Dermis microvascular lymphatic vessel endothelial cell (primary cell): ENCODE results near the gene CRIP1. TPM values are rescaled to one million over a fixed set of nuclear protein-coding genes. Genes with fewer than 3 reads are reported as not detected.
A peak's percentile ranks its signal among the peaks of the same experiment; 100 is the strongest.

ENCODE experiments used
- DNase-seq, 2 donors: peaks; one replicate each; pipeline versions ENCODE4 v3.0.0 to v3.0.0-alpha.2; 2010; ENCODE audit warnings: low read depth in 2 of 2
- total RNA-seq: library from RNA; depleted of rRNA; stranded (reverse); fragments of >200 nt; gene quantifications from 2 replicates; pipeline ENCODE4 v1.2.1, GENCODE V29; 2014

Gene CRIP1, protein sequence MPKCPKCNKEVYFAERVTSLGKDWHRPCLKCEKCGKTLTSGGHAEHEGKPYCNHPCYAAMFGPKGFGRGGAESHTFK
- 0.38 and 0.90 TPM in 2 replicates for total RNA-seq

DNA sequence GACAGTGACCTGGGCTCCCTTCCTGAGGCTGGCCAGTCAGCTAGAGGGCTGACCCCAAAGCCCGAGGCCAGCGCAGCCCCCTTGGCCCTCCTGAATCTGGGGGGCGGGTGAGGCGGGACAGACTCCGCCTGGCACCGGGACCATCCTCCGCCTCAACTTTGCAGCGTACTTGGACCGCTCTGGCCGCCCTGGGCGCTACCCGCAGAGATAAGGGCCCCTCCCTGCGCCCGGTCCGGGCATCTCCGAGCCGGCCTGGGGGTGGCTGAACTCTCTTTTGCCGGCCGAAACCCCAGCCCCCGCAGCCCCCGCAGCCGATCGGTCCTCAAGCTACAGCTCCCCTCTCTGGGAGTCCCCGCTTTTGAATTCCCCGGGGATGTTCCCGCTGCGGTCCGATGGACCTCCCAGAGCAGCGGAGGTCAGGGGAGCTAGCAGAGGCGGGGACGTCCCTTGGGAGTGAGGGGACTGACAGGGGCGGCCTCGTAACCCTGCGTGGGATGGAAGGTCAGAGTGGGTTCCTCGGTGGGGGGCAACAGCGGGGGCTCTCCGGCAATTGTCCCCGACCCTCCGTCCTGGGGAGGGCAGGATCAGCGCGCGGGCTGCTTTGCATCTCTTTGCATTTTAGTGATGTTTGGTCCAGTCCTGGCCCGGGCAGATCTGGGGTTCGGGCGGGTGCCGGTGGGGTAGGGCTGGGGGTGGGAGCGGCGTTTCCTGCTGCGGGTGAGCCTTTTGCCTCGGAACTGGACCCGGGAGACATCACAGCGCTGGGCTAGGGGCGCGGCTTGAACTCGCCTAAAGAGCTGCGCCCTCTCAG is at the start of gene CRIP1:
CRIP1 (plus strand) TSS at position 724 of the 811 bp plus-strand sequence. CDS start 374 bp downstream, outside the sequence.
- DNase-seq: no peak

DNA sequence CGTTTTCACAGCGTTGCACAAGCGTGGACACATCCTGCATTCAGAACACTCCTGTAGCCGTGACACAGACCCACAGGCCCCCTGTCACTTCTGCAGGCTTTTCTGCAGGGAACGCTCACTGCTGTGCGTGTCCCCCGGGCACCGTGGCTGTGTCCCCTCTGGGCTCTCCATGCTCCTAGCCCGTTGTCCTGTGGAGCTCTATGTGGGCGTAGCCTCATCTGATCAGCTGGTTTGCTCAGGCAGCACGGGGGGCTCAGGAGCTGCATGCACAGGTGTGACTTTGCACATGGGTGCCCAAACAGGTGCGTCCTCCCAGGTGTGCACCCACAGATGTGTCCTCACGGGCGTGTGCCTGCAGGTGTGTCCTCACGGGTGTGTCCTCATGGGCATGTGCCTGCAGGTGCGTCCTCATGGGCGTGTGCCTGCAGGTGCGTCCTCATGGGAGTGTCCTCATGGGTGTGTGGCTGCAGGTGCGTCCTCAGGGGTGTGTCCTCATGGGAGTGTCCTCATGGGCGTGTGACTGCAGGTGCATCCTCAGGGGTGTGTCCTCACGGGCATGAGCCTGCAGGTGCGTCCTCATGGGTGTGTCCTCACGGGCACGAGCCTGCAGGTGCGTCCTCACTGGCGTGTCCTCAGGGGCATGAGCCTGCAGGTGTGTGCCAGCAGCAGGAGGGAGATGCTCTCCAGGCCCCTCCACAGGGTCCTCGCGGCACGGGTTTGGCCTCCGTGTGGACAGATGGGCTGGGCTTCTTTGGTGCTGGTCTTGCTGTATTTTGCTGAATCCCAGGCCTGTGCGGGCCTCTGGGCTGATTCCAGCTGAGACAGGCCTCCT is 49.6 kb upstream of the CRIP1 start:
- DNase-seq: no peak

DNA sequence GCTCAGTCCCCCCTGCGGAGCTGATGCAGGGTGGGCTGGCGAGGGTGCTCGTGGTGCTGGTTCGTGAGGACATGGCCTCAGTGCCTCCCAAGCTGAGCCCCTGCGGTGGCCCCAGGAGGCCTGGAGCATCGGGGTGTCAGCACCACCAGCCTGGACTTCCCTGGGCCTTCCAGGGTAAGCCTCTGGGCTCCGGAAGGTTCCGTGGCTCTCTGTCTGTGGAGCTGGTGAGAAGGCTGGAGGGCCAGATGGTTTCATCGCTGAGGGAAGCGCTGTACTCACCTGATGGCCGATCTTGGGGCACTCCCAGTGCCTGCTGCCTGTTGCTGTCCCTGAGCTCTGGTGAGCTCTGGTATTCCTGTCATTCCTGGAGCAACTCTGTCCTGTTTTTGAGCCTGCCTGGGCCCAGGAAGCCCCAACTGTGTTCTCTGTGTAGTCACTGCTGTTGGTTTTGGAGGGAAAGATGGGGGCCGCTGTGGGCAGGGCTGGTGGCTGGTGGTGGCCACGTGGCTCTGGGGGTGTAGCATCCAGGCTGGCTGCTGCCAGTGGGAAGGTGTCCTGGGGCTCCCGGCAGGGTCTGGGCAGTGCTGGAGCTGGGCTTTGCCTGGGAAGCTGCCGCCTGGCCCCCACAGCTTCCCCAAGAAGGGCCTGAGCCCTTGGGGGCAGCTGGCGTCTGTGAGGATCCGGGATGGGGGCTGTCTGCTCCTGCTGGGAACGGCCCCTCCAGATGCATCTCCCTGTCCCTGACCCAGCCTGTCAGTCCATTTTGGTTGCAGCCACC is 48.8 kb upstream of the CRIP1 start:
- DNase-seq: no peak

DNA sequence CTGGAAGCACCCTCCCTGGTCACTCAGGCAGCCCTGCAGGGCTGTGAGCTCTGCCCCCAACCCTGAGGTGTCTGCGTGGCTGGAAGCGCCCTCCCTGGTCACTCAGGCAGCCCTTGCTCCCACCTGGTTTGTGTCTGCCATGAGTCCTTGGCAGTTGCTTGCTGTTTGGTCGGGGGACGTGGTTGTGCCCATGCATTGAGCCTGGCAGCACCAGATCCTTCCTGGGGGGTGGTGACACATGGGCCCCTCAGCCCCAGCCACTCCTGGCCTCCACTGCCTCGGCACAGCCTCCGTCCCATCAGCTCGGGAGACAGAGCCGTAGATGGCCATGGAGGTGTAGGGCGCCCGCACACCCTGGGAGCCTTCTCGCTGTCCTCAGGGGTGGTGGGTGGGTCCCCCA is 47.5 kb upstream of the CRIP1 start:
- DNase-seq: no peak

DNA sequence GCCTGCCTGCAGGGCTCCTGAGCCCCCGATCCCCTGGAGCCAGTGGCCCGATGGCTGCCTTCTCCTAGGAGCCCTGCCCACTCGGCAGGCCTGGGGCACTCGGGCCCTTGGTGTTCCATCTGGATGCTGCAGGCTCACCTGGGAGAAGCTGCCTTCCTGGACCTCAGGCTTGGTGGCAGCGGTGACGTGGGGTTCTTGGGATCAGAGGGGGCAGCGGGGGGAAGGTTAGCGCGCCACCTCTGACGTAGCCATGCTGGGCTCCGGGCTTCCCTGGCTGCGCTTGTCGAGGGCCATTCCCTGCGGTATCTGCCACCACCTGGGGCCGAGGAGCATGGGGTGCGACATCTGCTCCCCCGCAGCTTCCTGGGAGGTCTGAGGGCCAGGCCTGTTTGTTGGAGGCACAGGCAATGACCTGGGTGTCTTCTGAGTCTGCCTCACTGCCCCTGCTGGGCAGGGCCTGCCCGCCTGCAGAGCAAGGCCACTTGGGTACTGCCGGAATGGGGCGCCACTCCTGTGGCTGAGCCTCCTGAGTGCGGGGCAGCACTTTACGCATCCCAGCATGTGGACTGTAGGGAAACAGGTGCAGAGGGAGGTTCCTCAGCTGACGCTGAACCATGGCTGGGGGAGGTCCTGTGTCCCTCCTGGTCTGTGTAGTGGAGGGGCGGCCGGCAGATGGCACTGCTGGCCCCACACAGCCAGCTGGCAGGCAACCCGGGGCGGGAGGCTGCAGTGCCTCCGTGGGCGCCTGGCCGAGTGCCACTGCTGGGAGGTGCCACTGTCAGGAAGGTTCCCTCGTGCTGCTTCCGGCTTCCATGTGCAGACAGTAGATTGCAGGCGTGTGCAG is 46.8 kb upstream of the CRIP1 start:
- DNase-seq: peak; percentile 61 to 77

DNA sequence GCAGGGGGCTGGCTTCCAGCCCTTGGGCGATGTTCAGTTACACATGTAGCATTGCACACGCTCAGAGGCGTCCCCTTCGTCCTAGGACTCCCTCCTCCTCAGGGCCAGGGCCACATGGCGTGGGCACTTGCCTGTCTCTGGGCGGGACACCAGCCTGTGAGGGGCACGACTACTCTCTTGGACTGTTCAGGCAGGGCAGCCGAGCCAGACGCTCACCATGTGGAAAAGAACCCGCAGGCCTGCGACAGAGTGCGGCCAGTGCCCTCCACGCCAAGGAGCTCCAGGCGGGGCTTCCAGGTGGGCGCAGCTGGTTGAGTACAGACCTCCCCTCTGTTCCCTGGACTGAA is 46.2 kb upstream of the CRIP1 start:
- no peak for DNase-seq

DNA sequence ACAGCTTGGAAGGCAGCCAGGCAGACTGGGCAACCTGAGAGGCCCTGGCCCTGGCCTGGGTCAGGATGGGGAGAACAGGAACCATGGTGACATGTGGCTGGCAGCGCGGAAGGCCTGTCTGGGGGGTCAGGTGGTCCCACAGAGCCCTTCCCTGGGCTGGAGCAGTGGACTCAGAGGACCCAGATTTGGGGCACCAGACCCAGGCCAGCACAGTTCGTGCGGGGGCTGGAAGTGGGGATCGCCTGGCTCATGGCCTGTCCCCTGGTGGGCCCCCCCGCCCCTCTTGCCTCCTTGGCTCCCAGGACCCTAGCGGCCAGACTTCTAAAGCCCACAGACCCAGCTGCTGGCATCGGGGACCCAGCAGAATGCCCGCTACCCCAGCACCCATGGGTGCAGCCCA is 45.7 kb upstream of the CRIP1 start:
- no peak for DNase-seq

DNA sequence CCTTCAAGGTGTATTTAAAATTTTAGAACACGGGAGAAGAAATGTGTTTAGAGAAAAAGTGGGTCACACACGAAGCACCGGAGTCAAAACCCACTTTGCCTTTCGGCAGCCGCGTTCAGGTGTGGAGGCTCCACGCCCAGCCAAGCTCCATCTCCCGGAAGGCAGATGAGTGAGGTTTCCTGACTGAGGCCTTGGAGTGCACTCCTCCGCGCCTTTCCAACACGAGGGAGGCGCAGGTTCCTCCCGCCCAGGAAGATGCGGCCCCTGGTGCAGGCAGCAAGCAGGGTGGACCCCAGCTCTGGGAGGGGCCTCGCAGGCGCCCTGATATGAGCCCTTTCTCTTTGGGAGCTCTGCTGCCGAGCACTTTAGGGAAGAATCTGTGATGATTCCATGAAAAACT is 44.6 kb upstream of the CRIP1 start:
- no peak for DNase-seq

DNA sequence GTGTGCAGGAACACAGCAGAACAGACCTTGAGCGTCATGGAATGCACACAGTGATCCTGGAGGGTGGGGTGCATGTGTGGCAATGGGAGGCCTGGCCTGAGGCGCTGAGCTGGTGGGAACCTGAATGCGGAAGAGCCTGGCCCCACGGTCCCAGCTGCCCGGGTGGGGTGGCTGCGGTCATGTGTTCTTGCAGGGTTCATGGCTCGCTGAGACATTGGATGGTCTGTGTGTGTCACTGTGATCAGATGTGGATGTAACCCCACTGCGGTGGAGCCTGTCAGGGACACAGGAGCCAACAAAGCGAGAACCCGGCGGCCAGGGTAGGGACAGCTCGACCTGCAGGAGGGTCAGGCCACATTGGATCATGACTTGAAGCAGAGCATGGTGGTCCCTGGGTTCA is 43.9 kb upstream of the CRIP1 start:
- DNase-seq: no peak

DNA sequence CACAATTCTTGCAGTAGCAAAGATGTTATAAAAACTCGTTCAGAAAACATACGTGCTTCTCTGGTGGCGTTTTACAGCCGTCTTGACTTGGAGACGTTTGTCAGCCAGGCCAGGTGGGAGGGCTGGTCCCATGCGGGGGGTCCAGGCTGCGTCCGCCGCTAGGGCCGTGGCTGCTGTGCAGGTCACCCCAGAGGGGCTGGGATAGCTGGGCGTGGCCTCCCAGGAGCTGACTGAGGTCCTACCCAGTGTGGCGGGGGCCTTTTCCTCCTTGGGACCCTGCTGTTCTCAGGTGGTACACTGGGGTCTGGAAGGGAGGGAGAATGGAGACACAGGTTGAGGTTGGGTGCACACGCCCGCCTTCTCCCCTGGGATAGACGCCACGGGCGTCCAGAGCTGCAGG is 41.8 kb upstream of the CRIP1 start:
- no peak for DNase-seq

DNA sequence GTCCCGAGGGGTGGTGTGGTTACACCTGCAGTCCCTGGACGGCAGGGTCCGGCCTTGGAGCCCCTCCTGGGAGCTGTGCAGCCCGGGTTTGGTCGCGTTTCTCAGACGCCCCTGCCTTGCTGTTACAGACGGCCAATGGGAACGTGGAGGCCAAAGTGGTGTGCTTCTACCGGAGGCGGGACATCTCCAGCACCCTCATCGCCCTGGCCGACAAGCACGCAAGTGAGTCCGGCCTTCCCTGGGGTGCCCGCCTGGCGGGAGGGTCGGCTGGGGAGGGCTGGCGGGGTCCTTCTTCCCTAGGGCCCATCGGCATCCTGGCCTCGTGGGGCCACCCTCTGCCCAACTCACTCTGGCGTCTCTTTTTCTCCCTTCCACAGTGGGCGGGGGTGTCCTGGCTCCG is 41.4 kb upstream of the CRIP1 start:
- DNase-seq: no peak

DNA sequence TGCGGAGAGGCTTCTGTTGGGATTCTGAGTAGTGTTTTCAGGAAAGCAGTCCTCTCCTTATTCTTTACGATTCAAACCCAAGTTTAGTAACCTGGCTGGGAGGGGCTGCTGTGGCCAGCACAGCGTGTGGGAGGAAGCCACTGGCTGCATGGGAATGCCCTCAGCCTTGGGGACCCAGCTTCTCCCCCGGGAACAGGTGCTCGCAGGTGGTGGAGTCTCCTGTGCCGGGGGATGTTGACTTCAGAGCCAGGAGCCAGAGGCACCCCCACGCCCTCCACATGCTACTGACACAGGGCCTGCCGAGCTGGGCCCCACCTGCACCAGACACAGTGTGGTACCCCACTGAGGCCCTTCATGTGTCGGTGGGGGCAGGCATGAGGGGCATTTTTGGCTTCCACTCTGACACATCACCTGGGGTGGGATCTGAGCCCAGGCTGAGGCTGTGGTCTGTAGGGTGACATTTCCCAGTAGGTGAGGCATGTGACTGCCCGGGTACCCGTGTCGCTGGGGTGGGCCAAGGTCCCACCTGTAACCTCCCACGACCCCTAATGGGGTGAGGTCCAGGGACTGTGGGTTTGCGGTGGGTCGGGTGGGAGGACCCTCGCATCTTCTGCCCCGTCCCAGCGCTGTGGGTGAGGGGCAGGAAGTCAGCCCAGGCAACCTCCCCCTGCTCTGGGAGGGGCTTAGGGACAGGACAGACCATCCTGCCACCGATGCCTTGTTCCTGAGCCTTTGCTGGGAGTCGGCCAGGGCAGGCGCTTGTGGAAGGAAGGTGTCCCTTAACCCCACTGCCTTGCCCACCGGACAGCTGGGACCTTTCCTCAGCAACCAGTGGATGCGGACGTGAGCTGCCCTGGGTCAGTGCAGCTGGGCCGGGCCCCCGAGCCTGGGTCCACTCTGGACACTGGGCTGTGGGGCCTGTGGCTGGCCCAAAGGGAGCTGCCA is 40.5 kb upstream of the CRIP1 start:
- DNase-seq: no peak

DNA sequence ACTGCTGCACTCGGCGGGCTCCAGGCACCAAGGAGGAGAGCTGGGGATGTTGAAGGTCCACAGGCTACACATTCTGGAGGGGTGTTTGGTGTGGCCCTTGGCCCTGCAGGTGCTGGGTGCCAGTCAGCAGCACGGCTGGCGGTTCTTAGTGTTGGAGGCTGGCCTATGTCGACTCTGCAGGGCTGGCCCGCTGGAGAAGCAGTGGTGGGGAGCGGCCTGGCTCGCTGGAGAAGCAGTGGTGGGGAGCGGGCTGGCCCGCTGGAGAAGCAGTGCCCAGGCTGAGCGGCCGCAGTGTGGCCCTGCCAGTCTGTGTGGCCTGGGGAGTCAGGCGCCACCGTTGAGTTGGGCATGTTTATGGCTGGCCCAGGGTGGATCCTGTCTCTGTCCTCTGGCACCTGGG is 39.7 kb upstream of the CRIP1 start:
- DNase-seq: no peak

DNA sequence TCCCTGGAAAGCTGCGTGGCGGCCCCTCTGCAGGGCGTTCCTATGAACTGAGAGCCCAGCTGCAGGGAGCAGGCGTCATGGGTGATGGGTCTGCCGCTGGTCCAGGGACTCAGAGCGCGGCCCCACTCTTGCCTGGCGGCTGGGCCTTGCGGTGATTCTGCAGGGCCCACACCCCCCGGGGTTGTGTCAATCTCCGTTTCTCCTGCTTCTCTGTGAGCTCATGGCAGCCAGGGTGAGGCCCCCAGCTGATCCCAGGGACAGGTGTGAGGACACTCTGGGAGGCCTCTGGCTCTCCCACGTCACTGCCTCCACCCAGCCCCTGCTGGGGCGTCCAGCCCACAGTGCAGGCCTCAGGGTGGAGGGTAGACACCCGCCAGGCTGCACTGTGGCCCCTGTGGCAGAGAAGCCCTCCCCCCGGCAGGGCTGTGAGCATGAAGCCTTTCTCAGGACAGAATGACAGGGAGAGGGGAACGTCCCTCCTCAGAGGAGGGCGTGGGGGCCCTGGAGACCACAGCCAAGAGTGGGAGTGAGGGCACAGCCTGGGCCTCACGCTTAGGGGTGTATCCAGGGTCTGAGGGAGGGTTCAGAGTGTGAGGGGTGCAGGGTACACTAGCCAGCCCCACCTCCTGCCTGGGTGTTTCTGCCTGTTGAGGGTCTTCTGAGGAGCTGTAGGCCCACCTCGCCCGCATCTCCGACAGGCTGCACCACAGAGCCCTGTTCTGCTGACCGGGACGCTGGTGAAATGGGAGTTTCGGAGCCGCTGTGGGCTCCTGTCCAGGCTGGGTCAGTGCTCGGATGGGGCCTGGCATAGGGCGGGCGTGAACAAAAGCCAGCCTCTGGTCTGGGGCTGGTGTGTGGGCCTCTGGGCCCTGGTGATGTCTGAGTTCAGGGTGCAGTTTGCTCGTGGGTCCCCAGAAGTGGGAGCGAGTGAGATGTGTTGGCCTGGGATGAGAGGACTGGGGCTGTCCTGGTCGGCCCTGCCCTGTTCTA is 38.7 kb upstream of the CRIP1 start:
- no peak for DNase-seq

DNA sequence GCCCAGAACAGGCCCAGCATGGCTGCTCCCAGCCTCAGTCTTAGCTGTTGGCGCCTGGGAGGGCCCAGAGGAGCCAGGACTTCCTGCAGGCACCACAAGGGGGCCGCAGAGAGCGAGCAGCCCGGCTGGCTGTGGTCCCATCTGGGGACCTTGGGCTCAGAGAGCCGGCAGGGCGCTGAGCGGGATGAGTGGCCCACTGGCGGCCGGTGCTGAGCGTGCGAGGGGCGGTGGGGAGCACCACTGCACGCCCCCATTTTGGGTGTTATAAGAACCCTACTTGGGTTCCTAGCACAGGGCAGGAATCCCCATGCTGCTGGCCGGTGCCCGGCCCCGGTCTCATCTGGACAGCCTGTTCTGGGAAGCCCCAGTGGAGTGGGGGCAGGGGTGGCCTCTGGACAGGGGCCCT is 38.0 kb upstream of the CRIP1 start:
- DNase-seq: peak in 1 of 2 donors; percentile 71

DNA sequence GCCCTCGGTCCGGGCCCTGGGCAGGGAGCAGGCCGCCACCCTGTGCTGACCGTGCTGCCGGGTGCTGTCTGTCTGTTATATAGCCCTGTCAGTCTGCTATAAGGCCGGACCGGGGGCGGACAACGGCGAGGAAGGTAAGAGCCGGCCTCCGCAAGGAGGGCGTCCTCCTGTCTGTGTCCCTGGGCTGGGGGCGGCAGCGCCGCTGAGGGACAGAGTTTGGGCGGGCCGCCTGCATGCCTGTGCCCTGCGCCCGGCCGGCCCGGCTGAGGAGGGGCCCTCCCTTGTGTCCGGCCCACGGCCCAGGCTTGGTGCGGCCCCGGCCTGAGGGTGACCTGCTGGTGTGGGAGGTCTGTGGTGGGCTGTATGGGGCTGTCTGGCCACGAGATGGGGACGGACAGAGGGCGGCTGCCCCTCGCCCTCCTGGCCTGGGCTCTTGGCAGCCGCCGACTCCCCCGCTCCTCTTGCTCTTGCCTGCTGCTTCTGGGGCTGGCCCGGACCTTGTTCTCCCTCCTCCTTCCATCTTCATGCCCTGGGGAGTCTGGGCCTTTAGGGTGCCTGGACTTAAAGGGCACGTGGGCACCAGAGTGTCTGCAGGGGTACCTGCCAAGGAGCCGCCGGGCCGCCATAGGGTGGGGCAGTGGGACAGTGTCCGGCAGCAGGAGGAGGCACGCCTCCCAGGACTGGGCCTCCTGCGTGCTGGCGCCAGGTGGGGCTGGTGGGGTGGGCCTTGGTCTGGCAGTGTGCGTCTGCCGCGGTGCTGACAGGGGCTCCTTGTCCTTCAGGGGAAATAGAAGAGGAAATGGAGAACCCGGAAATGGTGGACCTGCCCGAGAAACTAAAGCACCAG is 37.2 kb upstream of the CRIP1 start:
- DNase-seq: no peak

DNA sequence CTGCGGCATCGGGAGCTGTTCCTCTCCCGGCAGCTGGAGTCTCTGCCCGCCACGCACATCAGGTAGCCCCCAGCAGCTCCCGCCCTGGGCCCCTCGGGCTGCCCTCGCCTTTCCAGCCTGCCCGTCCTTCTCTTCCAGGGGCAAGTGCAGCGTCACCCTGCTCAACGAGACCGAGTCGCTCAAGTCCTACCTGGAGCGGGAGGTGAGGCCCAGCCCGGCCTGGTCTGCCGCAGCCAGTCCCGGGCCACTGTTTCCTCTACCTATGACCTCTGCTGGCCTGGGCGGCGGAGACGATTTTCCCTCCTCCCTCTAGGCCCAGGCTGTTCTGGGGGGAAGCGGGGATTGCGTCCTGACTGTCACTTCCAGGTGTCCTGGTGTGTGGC is 36.6 kb upstream of the CRIP1 start:
- DNase-seq: no peak
